ENCODE data around the gene TBC1D9.

- no peak for TF ChIP-seq CTCF (IDR thresholded peaks at IDR 0.05; ENCODE audit: low read length)
- no peak for TF ChIP-seq EZH2 (optimal IDR thresholded peaks at IDR 0.05; ENCODE audit: low read depth, low read length)
- no peak for TF ChIP-seq EZH2phosphoT487 (IDR thresholded peaks at IDR 0.05; ENCODE audit: low read length)
These were observed 23.4 kb downstream of the TBC1D9 start for GRCh38 chr4:140732780-140733179.

Measured in MM.1S (cell line).